Activated gamma-delta T cell treated with Interleukin-2 at 50 U/mL for 16 hours (primary cell): ENCODE data around the gene INSYN2B.

Source experiments
- DNase-seq: peaks from one replicate; pipeline ENCODE4 v3.0.0-alpha.2; 2020

INSYN2B gene

DNA sequence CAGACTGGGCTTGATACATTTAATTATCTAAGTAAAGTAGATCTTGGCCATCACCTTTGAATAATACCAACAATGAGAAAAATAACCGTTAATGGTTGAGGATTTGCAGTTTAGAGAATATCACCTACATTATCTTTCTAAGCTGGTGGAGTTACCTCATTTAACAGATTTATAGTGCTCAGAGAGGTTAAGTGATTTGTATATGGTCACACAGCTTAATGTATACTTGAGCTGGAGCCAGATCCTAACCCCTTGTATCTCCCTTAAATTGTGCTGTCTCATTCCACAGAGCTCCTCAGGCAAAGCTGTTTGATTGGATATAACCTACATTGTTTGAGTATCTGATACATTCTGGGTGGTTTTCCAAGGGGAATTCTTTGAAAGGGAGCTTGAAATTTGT, 57.8 kb downstream of the INSYN2B start:
- DNase-seq, result no peak

DNA sequence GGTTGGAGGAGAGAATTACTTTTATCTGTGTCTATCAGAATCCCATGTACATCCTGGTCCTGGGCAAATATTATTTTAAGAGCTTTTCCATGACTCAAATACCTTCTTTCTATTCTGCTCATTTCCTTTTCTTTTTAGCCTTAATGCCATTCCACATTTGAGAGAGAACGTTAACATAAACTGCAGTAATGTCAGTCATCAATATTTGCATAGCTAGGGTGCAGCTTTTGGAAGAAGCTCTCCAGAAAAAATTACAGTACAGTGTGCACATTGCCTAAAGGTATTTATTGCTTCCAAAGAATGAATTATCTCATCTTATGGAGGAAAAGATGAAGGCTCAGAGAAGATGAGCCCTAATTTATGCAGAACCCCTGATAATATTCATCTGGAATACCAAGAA, 58.3 kb downstream of the INSYN2B start:
- no peak for DNase-seq

DNA sequence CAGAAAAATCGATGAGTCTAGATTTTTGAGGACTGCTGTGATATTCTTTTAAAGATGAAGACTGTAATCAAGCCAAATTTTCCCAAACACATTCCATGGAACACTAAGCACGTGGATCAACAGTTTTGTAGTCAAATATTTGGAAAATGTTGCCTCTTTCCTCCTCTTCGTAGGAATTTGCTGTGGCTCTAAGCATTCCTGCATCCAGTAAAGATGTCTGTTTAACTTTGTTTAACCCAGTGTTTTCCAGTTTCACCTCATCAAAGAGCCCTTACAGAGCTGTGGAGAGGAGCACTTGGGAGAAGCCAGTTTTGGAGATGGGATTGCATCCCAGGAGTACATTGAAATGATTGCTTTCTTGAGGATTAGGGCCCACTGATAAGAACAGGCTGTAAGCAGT, 58.9 kb downstream of the INSYN2B start:
- no peak for DNase-seq

DNA sequence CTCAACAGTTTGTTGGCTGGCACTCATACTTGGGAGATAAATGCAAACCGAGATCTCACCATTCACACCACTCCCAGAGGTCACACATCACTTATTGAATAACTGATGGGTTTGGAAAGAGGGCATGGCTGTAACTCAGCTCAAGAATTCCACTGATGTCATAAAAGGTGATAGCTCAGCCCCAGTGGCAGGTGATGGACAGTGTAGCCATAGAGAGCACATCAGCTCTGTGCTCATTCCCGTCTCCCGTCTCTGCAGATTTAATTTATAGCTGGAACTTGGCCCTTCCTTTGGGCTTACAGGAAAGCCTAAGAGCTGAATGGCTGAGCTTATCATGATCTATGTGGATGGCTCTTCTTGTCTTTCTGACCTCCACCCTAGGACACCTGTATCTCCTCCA, 59.8 kb downstream of the INSYN2B start:
- DNase-seq, result no peak

DNA sequence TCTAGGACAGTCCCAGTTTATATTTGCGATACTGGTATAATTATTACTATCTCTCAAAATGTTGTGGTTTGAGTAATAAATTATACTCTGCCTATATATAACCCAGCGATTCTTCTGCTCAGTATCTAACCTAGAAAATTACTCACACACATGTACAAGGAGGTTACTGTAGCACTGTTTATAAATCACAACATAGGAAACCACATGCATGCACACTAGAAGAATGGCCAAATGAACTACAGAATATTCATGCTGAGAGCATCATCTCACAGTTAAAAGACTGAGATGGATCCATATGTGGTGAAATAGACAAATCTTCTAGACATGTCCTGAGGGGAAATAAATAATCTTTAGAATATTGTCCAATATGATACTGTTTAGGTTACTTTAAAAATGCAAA, 62.1 kb downstream of the INSYN2B start:
- DNase-seq, result no peak

DNA sequence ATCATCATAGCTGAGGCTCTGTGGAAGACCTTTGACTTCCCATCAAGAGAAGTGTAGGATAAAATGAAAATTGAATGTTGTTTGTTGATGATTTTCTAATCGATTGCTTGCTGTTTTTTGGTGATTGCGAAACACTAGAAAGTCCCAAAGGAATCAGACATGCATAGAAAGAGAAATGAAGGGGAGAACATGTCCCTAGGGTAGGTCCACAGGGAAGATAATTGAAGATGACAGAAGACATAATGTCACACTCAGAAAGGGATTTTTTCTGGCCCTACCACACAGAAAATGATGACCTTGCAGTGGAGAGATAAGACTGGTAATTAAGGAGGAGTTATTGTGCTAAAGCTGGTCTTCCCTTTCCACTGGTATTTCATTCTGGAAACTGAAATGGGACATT, 62.8 kb downstream of the INSYN2B start:
- no peak for DNase-seq

DNA sequence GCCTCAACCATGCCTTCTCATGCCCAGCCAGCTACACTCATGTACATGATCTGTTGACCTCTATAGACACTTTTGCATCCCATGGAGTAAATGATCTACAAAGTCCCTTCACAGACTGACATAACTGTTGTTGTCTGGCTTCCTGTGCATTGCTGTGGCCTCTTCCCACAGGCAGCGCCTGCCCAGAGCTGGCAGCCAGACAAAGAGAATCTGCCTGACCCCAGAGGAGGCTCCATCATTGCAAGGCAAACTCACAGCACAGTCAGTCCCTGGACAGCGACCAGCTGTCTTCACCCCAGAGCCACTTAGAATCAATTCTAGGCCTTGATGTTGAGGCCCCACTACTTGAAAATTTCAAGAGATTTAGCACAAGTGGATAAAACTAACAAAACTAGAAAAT, 65.5 kb downstream of the INSYN2B start:
- DNase-seq, result no peak

DNA sequence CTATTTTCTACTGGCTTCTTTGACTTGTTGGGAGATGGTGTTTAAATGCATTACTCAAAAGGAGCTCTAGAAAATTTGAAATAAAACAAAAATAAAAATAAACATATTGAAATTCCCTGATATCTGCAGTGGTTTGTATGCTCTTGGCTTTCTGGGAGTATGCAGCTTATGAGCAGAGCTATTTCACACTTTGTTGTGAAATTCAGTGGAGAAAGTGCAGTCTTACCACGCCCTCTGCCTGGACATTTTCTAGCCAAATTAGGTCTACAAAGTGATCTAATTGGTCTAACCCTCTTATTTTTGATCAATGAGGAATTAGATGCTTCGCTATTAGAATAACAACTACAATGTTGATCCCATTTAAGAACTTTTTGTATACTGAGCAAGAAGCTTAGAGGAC, 66.8 kb downstream of the INSYN2B start:
- DNase-seq, result no peak

DNA sequence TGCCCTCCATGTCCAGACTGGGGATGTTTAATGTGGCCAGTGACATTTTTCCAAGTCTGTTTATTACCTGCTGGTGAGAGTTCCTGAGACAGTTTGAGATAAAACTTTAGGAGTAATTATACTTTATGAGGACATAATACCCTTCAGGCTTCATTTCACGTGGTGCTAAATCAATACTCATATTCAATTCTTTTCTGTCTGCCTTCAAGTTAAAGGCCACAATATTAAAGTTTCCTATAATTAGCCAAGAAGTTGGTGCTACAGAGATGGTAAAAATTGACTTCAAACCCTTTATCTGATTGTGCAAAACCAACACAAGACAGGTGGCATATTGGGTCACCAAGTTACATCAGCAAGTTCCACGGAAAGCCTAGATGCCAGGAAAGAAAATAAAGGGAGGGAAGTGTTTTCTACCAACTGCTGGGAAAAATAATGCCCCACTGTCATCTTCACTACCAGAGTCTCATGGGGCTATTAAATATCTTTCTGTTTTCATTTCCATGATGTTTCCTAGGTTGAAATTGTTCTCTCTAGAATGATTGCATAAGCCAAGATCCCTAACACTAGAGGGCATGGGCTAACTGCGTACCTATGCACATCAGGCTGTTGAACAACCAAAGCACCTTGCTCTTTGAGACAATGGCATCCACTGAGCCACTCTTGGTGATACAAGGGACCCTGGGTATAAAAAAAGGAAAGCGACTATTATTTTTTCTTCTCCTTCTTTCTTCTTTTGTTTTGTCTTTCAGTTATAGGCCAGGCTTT, 68.7 kb downstream of the INSYN2B start:
- no peak for DNase-seq

DNA sequence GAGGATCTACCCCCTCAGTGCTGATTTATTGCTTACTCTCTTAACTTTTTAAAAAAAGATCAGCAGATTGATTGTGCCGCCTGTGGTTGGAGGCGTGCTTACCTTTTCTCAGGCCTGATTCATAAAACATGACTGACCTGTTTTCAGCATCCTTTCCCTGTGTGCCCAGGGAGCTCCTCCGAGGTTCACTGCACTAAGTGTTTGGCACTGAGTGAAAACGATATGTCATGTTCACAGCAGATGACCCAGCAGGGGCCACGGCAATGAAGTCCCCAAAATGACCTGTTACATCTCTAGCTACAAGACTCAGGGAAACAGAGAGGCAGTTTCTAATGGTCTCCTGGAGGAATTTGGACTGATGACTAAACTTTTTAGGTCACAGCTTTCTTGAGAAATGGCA, 69.9 kb downstream of the INSYN2B start:
- DNase-seq, result no peak

DNA sequence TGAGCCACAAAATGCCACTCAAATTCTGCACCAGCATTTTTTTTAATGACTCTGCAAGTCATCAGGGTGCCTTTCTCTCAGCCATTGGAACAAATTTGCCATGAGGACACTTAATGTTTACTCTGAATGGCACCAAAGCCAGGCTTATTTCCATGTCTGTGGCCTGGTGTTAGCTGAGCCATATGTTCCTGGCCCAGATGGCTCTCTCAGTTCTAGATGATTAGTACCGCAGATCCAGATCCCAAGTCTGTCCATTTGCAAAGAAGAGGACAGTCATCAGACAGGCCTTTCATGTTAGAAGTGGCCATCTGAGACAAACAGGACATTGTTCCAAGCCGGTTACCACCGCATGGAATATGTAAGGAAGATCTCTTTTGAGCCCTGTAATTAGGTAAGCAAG, 70.3 kb downstream of the INSYN2B start:
- DNase-seq, result no peak

DNA sequence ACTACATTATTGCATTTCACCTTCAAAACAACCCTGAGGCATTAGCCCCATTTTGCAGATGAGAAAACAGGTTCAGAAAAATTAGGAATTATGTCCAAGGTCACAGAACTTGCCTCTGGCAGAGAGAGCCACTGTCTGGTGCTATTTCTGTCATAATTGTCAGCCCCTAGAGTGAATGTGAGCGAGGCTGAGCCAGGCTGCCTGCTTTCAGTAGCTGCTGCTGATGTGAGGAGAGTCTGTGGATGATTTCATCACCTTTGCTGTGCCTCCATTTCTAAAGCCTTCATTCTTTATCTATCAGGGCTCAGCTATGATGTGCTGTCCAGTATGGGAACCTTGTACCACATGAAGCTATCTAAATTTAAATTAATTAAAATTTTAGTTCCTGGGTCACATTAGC, 71.4 kb downstream of the INSYN2B start:
- no peak for DNase-seq

DNA sequence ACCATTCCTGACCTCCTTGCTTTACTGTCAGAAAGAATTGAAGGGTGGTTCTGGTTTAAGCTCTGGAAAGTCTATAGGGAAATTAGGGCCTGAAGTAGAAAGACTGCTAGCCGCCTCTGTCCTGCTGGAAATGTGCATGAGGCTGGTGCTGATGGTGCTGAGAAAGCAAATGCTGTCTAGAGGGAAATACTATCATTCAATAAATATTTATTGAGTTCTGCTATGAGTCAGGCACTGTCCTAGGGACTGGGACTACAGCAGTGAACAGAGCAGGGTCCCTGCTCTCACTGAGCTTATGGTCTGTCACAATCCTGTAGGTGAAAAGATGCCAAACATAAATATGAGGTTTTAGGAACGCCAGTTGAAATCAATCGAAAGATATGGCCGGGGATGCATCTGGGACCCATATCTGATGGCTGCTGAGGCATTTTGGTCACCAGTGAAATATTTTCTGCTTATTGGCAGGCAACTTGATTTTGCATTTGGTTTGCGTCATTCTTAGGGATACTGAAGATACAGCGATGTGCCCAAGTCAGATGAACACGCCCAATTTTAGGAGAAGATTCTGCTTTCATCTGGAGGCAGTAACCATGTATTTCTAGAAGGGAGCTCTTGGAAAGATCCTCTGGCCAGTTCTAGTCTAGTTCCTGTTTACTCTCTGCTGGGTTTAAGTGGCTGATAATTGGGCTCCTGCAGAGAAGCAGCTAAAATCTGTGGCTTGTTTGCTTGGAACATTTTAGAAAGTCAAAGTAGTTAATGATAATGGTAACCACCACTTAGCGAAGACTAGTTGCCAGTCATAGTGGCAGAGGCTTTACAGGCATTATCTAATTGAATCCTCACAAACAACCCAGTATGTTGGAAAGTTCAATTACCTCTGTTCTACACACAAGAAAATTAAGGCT, 73.3 kb downstream of the INSYN2B start:
- DNase-seq, result no peak

DNA sequence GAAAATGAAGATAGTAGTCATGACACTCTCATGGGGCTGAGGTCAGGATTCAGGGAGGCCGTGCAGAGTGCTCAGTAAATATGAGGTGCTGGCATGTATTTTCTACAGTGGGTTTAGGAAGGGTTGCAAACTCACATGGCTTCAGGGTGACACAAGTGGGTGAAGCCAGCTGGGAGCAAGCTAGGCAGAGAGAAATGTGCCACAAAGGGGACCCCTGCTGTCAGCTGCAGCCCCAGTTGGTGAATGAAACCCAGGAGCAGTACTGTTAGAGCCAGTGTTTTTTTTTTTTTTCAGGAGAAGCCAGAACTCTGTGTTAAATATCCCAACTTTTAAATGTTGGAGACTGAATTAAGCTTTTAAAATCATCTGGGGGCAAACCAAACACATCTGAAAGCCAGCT, 75.3 kb downstream of the INSYN2B start:
- no peak for DNase-seq

DNA sequence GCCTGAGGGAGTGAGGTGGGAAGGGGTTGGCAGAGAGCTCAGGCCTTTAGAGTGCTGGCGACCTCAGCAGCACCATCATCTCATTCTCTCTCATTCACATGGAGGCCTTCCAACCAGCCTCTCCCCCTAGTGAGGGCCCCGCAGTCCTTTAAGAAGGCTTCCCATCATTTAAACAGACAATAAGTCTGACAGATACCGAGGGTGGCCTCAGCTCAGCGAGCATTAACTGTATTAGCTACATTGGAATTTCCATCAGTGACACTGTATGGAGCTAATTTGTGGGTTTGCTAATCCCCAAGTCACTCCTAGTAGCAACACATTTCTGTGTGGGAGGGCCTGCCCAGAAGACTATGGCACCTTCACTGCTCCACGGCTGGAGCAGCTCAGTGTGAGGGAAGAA, 75.8 kb downstream of the INSYN2B start:
- DNase-seq, result no peak

DNA sequence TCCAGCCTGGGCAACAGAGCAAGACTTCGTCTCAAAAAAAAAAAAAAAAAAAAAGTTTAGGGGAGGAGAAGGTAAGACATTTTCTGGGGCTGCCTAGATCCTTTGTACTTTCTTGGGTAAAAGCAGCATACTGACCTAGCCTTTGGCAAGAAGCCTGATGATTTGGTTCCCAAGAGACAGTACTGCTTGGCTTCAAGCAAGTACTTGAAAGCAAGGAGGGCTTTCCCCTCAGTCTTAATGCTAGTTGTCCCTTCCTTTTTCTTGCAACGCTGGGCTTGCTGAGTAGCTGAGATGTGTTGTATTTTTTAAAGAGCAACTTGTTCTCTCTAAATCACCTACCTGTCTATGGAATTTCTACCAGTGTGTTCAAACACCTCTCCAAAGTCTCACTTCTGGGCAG, 76.2 kb downstream of the INSYN2B start:
- no peak for DNase-seq

DNA sequence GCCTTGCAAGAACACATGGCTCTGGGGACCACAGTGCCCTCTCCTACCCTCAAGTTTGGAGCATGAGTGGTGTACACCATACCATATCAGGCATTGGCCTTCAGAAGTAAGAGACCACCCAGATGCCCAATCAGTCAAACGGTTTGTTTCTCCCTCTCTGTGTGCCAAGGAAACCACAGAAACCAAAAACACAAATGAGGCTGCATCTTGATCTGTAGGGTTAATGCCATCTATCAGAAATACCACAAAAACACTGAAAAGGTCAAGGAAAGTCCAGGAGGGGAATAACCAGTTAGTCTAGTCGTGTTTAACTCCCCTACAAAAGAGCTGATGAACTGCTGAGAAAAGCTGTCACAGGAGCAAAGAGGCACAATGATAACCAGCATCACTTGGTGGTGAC, 78.4 kb downstream of the INSYN2B start:
- no peak for DNase-seq

DNA sequence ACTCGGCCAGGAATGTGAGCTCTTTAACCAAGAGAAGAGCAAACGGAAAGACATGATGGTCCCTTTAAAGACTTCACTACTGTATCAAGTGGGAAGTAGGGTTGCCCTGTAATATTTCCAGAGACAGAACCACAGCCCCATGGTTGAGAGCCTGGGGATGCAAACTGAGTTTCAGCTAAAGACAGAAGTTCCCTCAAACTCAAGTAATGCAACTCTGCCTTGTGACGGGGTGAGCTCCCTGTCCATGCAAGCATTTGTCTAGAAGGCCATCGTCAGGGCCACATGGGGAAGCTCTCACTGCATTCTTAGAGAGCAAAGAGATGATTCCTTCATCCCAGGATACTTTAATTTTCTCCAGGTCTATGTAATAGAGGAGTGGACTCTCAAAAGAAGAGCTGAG, 82.8 kb downstream of the INSYN2B start:
- no peak for DNase-seq

DNA sequence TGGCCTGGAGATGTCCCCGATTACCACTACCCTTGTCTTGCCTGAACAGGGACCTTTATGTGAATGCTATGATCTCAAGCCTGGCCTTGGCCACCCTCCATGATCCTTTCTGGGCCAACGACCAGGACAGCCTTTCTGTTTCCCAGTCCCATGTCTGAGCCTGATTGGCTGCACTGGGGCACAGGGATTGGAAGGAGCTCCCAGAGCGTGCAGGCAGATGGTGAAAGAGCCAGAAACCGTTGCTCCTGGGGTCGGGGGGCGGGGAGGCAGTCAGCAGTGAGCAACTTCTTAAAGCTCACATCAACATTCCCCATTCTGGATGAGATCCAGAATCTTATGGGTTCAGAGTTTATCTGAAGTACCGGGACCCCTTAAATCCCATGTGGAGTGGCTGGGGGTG, 84.4 kb downstream of the INSYN2B start:
- no peak for DNase-seq

DNA sequence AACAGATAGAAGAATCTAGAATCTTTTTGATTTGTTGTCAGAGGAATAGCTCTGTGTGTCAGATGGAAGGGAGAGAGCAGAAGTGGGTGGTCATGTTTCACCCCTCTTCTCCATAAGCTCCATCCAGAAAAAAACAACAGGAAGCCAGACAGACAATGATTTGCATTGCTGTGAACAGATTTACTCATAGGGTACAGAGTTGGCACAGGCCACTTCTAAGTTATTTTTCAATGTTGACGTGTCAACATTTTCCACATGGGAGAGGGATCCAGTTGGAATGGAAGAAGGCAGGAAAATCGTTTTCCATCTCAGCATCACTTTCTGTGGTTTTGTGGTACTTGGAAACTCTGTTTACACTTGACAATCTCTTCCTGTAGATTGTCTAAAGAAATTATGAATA, 86.7 kb downstream of the INSYN2B start:
- DNase-seq, result no peak

DNA sequence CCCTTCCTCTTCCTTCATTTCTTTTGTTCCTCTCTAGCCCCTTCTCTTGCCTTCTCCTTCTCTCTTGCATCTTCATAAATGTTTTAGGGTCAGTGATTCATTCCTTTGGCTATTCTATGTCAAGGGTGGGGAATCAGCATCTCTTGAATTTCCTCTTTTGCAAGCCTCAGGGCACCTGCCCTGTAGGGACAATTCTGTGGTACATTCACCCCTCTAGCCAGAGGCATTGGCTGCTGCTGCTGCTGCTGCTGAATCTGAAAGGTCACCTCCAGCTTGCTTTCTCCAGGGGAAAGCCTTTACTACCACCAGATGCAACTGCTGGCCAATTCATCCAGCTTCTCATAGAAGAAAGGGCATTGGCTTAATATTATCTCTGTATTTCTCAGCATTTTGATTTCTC, 87.3 kb downstream of the INSYN2B start:
- DNase-seq, result no peak

DNA sequence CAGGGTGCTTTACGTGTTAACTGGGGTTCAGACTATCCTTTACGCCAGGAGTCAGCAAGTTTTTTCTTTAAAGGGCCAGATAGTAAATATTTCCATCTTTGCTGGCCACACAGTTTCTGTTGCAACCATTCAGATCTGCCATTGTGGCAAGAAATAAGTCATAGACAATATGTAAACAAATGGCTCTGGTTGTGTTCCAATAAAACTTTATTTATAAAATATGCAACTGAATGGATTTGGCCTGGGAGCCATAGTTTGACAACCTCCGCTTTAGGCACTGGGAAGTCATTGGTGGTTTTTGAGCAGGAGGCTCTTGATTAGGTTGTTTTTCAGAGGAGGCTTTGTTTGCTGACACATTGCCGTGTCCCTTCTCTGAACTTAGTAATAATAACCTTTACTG, 90.7 kb downstream of the INSYN2B start:
- no peak for DNase-seq

DNA sequence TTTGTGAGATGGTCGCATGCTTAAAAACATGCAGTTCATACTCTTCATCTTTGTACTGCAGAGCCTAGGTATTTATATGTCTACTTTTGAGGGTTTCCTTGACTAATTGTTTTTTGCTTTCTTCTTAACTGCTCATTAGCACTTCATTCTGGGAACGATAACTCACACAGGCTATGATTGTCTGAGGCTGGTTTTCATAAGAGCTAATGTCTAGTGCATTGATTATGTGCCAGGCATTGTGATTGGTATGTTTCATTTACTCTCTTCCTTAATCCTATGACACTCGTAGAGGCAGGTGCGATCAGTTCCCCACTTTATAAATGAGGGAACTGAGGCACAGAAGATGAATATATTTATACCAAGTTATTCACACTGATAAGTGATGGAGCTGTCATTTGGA, 93.6 kb downstream of the INSYN2B start:
- no peak for DNase-seq

DNA sequence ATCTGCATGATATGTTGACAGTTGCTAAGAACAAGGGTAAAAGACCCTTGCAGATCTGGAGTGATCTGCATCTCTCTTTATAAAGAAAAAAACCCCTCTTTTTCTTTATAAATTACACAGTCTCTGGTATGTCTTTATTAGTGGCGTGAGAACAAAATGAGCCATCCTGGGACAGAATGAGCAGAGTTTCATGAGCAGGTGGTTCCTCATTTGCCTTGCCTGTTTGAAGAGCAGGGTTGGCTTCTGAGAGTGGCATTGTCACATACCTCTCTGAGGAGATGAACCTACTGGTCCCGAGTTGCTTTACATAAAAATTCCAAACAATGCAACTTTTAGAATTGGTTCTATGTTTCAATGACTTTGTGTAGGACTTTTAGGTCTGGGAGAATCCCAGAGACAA, 94.3 kb downstream of the INSYN2B start:
- no peak for DNase-seq
